Heart left ventricle (tissue), 13 donors: ENCODE data around the gene ARL14EP.

Source experiments
- POLR2A ChIP-seq, 2 donors: fragments of 450-650 bp; IDR thresholded peaks; one replicate each; pipeline ENCODE4 v1.6.1; 2017; ENCODE audit warnings: antibody characterized with exemption in 2 of 2, mild to moderate bottlenecking in 2 of 2, moderate library complexity in 2 of 2
- TF ChIP-seq, protein P1 (sequence below), 12 donors: fragments of 200-600 bp; sonication (generic) in 4 of 12; IDR thresholded peaks; one replicate each; pipeline versions ENCODE4 v1.5.0 to v1.8.0; 2018 to 2022; ENCODE audit warnings: antibody characterized with exemption in 12 of 12, mild to moderate bottlenecking in 5 of 12
- donor health status: ischemic (EF 13 %, LVEDD 7.1; RV severe dilation, severe dysfunction).
- donor health status: DM: no; HTN: yes; CAD: no.
- donor health status: DM: no; HTN: no; CAD: no.
- donor health status: ischemic (EF 25% LVEDD 6.9; RV normal size, moderate dysfunction).
- donor health status: ischemic (EF 25% LVEDD 5.7; RV mildly dilated, moderate dysfunction).
- donor health status: ischemic (EF 35%, LVEDD 5.7; RV mildly dilated, moderate dysfunction).
- donor health status: nonischemic (EF 11% LVEDD 7.7; RV severe dilation, severe dysfunction).
- donor health status: DM: yes; HTN: yes; CAD: no.
- donor health status: PGD.
- donor health status: ischemic (EF 29% LVEDD 5.4; RV normal size, mild dysfunction).
- donor health status: nonischemic (EF 23%, LVEDD 6.1; RV moderate dilation, normal function).

DNA sequence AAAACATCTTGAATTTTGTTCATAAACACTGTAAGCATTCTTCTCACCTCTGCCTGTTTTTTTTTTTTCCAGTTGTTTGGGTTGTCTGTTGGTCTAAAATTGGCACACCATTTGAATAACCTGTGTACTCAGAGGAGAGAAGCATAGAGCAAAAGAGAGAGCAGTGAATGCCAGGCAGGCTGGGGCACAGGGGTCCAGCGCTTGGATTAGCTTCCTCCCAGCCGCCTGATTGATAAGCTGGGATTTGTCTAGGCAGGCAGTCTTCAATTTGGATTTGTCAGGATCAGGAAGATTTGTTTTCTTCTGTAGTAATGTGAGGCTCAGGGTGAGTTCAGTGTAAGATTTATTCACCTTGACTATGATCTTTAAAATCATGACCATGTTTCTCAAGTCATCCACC lies 59.0 kb downstream of the ARL14EP start:
- no peak for TF ChIP-seq POLR2A (IDR thresholded peaks at IDR 0.05)
- TF ChIP-seq, protein P1, sequence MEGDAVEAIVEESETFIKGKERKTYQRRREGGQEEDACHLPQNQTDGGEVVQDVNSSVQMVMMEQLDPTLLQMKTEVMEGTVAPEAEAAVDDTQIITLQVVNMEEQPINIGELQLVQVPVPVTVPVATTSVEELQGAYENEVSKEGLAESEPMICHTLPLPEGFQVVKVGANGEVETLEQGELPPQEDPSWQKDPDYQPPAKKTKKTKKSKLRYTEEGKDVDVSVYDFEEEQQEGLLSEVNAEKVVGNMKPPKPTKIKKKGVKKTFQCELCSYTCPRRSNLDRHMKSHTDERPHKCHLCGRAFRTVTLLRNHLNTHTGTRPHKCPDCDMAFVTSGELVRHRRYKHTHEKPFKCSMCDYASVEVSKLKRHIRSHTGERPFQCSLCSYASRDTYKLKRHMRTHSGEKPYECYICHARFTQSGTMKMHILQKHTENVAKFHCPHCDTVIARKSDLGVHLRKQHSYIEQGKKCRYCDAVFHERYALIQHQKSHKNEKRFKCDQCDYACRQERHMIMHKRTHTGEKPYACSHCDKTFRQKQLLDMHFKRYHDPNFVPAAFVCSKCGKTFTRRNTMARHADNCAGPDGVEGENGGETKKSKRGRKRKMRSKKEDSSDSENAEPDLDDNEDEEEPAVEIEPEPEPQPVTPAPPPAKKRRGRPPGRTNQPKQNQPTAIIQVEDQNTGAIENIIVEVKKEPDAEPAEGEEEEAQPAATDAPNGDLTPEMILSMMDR (IDR thresholded peaks at IDR 0.05) = no peak
